ENCODE data around the gene PEAR1. TPM values are rescaled to one million over a fixed set of nuclear protein-coding genes. Genes with fewer than 3 reads are reported as not detected.

The PEAR1 gene
- total and polyA plus RNA-seq, 4 donors, result 3.5 to 12.7 (median 8.6) TPM

- 69% methylated on average over 2 of the region's 6 CpGs for WGBS (ENCODE audit: insufficient coverage)
- Histone ChIP-seq H3K36me3 (ENCODE audit: control insufficient read depth, insufficient read depth, low read length) (peaks cover 3% of the 10 kb centered on the region), H3K27me3 (ENCODE audit: control insufficient read depth, insufficient read depth, low read length) (peaks cover 48% of the 10 kb centered on the region), H3K4me1 (ENCODE audit: control insufficient read depth, insufficient read depth, low read length) (peaks cover 23% of the 10 kb centered on the region), H3K9me3 (ENCODE audit: control insufficient read depth, insufficient read depth, low read length) (no peaks in the 10 kb centered on the region), H3K27ac (ENCODE audit: low read depth, low read length) (no peak overlapping the region), H3K4me3 (ENCODE audit: low read depth, low read length) (no peak overlapping the region)
- DNase-seq (ENCODE audit: low read depth in 4 of 6, low spot score in 6 of 6), result no peak
Measured at GRCh38 chr1:156911577-156912298, 18.2 kb downstream of the PEAR1 start.

GRCh38 chr1:156912310-156912709 is 18.8 kb downstream of the PEAR1 start:
- Histone ChIP-seq H3K27ac (ENCODE audit: low read depth, low read length) (no peak overlapping the region), H3K27me3 (ENCODE audit: control insufficient read depth, insufficient read depth, low read length) (peaks cover 42% of the 10 kb centered on the region), H3K36me3 (ENCODE audit: control insufficient read depth, insufficient read depth, low read length) (peaks cover 3% of the 10 kb centered on the region), H3K9me3 (ENCODE audit: control insufficient read depth, insufficient read depth, low read length) (peaks cover 1% of the 10 kb centered on the region), H3K4me1 (ENCODE audit: control insufficient read depth, insufficient read depth, low read length) (peaks cover 23% of the 10 kb centered on the region), H3K4me3 (ENCODE audit: low read depth, low read length) (no peak overlapping the region)
- no peak for DNase-seq (ENCODE audit: low read depth in 4 of 6, low spot score in 6 of 6)
- WGBS (ENCODE audit: insufficient coverage), result 79% methylated on average over 2 of the region's 2 CpGs

GRCh38 chr1:156912861-156913808 is 19.6 kb downstream of the PEAR1 start:
- H3K27me3 ChIP-seq (ENCODE audit: control insufficient read depth, insufficient read depth, low read length), result peaks cover 39% of the 10 kb centered on the region
- 57% methylated on average over 22 of the region's 24 CpGs for WGBS (ENCODE audit: insufficient coverage)
- peaks cover 20% of the 10 kb centered on the region for H3K4me1 ChIP-seq (ENCODE audit: control insufficient read depth, insufficient read depth, low read length)
- no peak overlapping the region for H3K4me3 ChIP-seq (ENCODE audit: low read depth, low read length)
- no peak overlapping the region for H3K27ac ChIP-seq (ENCODE audit: low read depth, low read length)
- no peak for DNase-seq (ENCODE audit: low read depth in 4 of 6, low spot score in 6 of 6)
- peaks cover 3% of the 10 kb centered on the region for H3K36me3 ChIP-seq (ENCODE audit: control insufficient read depth, insufficient read depth, low read length)
- peaks cover 1% of the 10 kb centered on the region for H3K9me3 ChIP-seq (ENCODE audit: control insufficient read depth, insufficient read depth, low read length)

- H3K27me3 ChIP-seq (ENCODE audit: control insufficient read depth, insufficient read depth, low read length), result peaks cover 38% of the 10 kb centered on the region
- no peak for DNase-seq (ENCODE audit: low read depth in 4 of 6, low spot score in 6 of 6)
- H3K4me3 ChIP-seq (ENCODE audit: low read depth, low read length), result no peak overlapping the region
- peaks cover 1% of the 10 kb centered on the region for H3K9me3 ChIP-seq (ENCODE audit: control insufficient read depth, insufficient read depth, low read length)
- 79% methylated on average over 10 of the region's 13 CpGs for WGBS (ENCODE audit: insufficient coverage)
- H3K4me1 ChIP-seq (ENCODE audit: control insufficient read depth, insufficient read depth, low read length), result peaks cover 17% of the 10 kb centered on the region
- no peak overlapping the region for H3K27ac ChIP-seq (ENCODE audit: low read depth, low read length)
- no peaks in the 10 kb centered on the region for H3K36me3 ChIP-seq (ENCODE audit: control insufficient read depth, insufficient read depth, low read length)
Measured at GRCh38 chr1:156913809-156914387, 20.4 kb downstream of the PEAR1 start.

GRCh38 chr1:156914440-156914856 is 20.9 kb downstream of the PEAR1 start:
- H3K36me3 ChIP-seq (ENCODE audit: control insufficient read depth, insufficient read depth, low read length), result no peaks in the 10 kb centered on the region
- peaks cover 37% of the 10 kb centered on the region for H3K27me3 ChIP-seq (ENCODE audit: control insufficient read depth, insufficient read depth, low read length)
- no peak overlapping the region for H3K27ac ChIP-seq (ENCODE audit: low read depth, low read length)
- H3K9me3 ChIP-seq (ENCODE audit: control insufficient read depth, insufficient read depth, low read length), result peaks cover 1% of the 10 kb centered on the region
- WGBS (ENCODE audit: insufficient coverage), result 86% methylated on average over 6 of the region's 9 CpGs
- no peak for DNase-seq (ENCODE audit: low read depth in 4 of 6, low spot score in 6 of 6)
- no peak overlapping the region for H3K4me3 ChIP-seq (ENCODE audit: low read depth, low read length)
- peaks cover 17% of the 10 kb centered on the region for H3K4me1 ChIP-seq (ENCODE audit: control insufficient read depth, insufficient read depth, low read length)

- Histone ChIP-seq H3K36me3 (ENCODE audit: control insufficient read depth, insufficient read depth, low read length) (no peaks in the 10 kb centered on the region), H3K9me3 (ENCODE audit: control insufficient read depth, insufficient read depth, low read length) (peaks cover 1% of the 10 kb centered on the region), H3K27me3 (ENCODE audit: control insufficient read depth, insufficient read depth, low read length) (peaks cover 75% of the 10 kb centered on the region), H3K4me3 (ENCODE audit: low read depth, low read length) (peak within 1 kb of the TSS; percentile 29), H3K27ac (ENCODE audit: low read depth, low read length) (no peak within 1 kb of the TSS), H3K4me1 (ENCODE audit: control insufficient read depth, insufficient read depth, low read length) (peaks cover 24% of the 10 kb centered on the region)
- peak in 4 of 6 donors; percentile 51 to 84 (median 57) for DNase-seq (ENCODE audit: low read depth in 4 of 6, low spot score in 6 of 6)
- 2% methylated on average over 69 of the region's 71 CpGs for WGBS (ENCODE audit: insufficient coverage)
Measured at GRCh38 chr1:156920233-156921052, 26.9 kb downstream of the PEAR1 start, which contains the start of gene LRRC71. Gene LRRC71 (plus strand): TSS chr1:156920632. CDS start chr1:156920804, 172 bp downstream.

GRCh38 chr1:156921053-156921529 is 27.6 kb downstream of the PEAR1 start:
- 100% methylated on average over 1 of the region's 7 CpGs for WGBS (ENCODE audit: insufficient coverage)
- DNase-seq (ENCODE audit: low read depth in 4 of 6, low spot score in 6 of 6), result no peak
- H3K36me3 ChIP-seq (ENCODE audit: control insufficient read depth, insufficient read depth, low read length), result no peaks in the 10 kb centered on the region
- H3K4me1 ChIP-seq (ENCODE audit: control insufficient read depth, insufficient read depth, low read length), result peaks cover 24% of the 10 kb centered on the region
- peaks cover 1% of the 10 kb centered on the region for H3K9me3 ChIP-seq (ENCODE audit: control insufficient read depth, insufficient read depth, low read length)
- peaks cover 76% of the 10 kb centered on the region for H3K27me3 ChIP-seq (ENCODE audit: control insufficient read depth, insufficient read depth, low read length)
- H3K27ac ChIP-seq (ENCODE audit: low read depth, low read length), result no peak overlapping the region
- H3K4me3 ChIP-seq (ENCODE audit: low read depth, low read length), result peak overlapping the region; percentile 29

GRCh38 chr1:156922986-156923669 is 29.6 kb downstream of the PEAR1 start:
- Histone ChIP-seq H3K27me3 (ENCODE audit: control insufficient read depth, insufficient read depth, low read length) (peaks cover 92% of the 10 kb centered on the region), H3K4me1 (ENCODE audit: control insufficient read depth, insufficient read depth, low read length) (peaks cover 35% of the 10 kb centered on the region), H3K36me3 (ENCODE audit: control insufficient read depth, insufficient read depth, low read length) (peaks cover 2% of the 10 kb centered on the region), H3K4me3 (ENCODE audit: low read depth, low read length) (no peak overlapping the region), H3K9me3 (ENCODE audit: control insufficient read depth, insufficient read depth, low read length) (no peaks in the 10 kb centered on the region), H3K27ac (ENCODE audit: low read depth, low read length) (no peak overlapping the region)
- WGBS (ENCODE audit: insufficient coverage), result 6% methylated on average over 8 of the region's 11 CpGs
- no peak for DNase-seq (ENCODE audit: low read depth in 4 of 6, low spot score in 6 of 6)

Data from spinal cord (tissue), 10 donors.